HL-60 (cell line): ENCODE data around the gene UBE2V1.

Experiments used
- DNase-seq, 2 experiments: peaks; one replicate each; pipeline ENCODE4 v3.0.0-alpha.2; 2010 to 2020; ENCODE audit warnings: low read depth in 1 of 2, low spot score in 1 of 2
- H3K27ac ChIP-seq: fragments of 250-450 bp; sonication (Bioruptor Pico); replicated peaks from 2 replicates; pipeline ENCODE4 v1.5.1; 2020; ENCODE audit warnings: mild to moderate bottlenecking, moderate library complexity
- H3K27me3 ChIP-seq: fragments of 250-450 bp; sonication (Bioruptor Pico); 2 replicates; pipeline ENCODE4 v1.5.1; 2021; ENCODE audit warnings: mild to moderate bottlenecking, moderate library complexity; ENCODE audit not compliant: insufficient read depth, poor library complexity, severe bottlenecking
- H3K4me3 ChIP-seq: replicated peaks from 2 replicates; pipeline ENCODE4 v1.5.1; 2011; ENCODE audit warnings: mild to moderate bottlenecking, control low read depth, low read length; ENCODE audit not compliant: insufficient read depth
- CTCF ChIP-seq: IDR thresholded peaks from one replicate; pipeline ENCODE4 v1.5.1; 2011; ENCODE audit warnings: low read length, control low read depth, inconsistent platforms; ENCODE audit not compliant: insufficient read depth
- GABPA ChIP-seq: IDR thresholded peaks from 2 replicates; pipeline ENCODE4 v1.6.1; 2012; ENCODE audit warnings: low read depth
- POLR2AphosphoS5 ChIP-seq: IDR thresholded peaks from 2 replicates; pipeline ENCODE4 v1.6.1; 2012; ENCODE audit warnings: low read depth
- REST ChIP-seq: IDR thresholded peaks from 2 replicates; pipeline ENCODE4 v1.6.1; 2012; ENCODE audit warnings: low read depth; ENCODE audit not compliant: insufficient replicate concordance
- SPI1 ChIP-seq: IDR thresholded peaks from 2 replicates; pipeline ENCODE4 v1.6.1; 2012; ENCODE audit warnings: low read depth, mild to moderate bottlenecking, borderline replicate concordance

The UBE2V1 gene

GRCh38 chr20:50096237-50096636 lies 16.7 kb downstream of the UBE2V1 start:
- Histone ChIP-seq H3K4me3 (no peak overlapping the region), H3K27me3 (no peaks in the 10 kb centered on the region), H3K27ac (no peak overlapping the region)
- TF ChIP-seq REST (no peak), SPI1 (no peak), GABPA (no peak), POLR2AphosphoS5 (no peak), CTCF (no peak)
- DNase-seq: no peak

GRCh38 chr20:50095476-50096078 lies 17.4 kb downstream of the UBE2V1 start:
- no peak overlapping the region for H3K4me3 ChIP-seq
- TF ChIP-seq REST (no peak), POLR2AphosphoS5 (no peak), SPI1 (no peak), GABPA (no peak), CTCF (no peak)
- DNase-seq: no peak
- H3K27ac ChIP-seq: no peak overlapping the region
- H3K27me3 ChIP-seq: no peaks in the 10 kb centered on the region

- Histone ChIP-seq H3K27ac (no peak overlapping the region), H3K27me3 (no peaks in the 10 kb centered on the region), H3K4me3 (no peak overlapping the region)
- TF ChIP-seq GABPA: no peak
- no peak for TF ChIP-seq SPI1
- no peak for TF ChIP-seq CTCF
- no peak for TF ChIP-seq REST
- TF ChIP-seq POLR2AphosphoS5: no peak
- no peak for DNase-seq
These were observed 18.4 kb downstream of the UBE2V1 start for GRCh38 chr20:50094522-50094921.
